EH (cell line): Measurements from ENCODE around the gene TACC3.

Source experiments
- DNase-seq: peaks from one replicate; pipeline ENCODE4 v3.0.0-alpha.2; 2015; ENCODE audit warnings: low read depth

Gene TACC3

GRCh38 chr4:1746919-1747602, 25.7 kb downstream of the TACC3 start:
- DNase-seq = no peak

GRCh38 chr4:1747603-1747967, 26.3 kb downstream of the TACC3 start:
- DNase-seq = no peak

GRCh38 chr4:1748465-1748995, 27.2 kb downstream of the TACC3 start:
- DNase-seq = peak; percentile 71

- no peak for DNase-seq
Observed at GRCh38 chr4:1749370-1749769, 28.0 kb downstream of the TACC3 start.

GRCh38 chr4:1749826-1750225, 28.5 kb downstream of the TACC3 start:
- no peak for DNase-seq

GRCh38 chr4:1750381-1751154, 29.2 kb downstream of the TACC3 start:
- no peak for DNase-seq

GRCh38 chr4:1751155-1751918, 30.0 kb downstream of the TACC3 start:
- no peak for DNase-seq

GRCh38 chr4:1751919-1752283, 30.6 kb downstream of the TACC3 start:
- DNase-seq = no peak

- peak; percentile 17 for DNase-seq
Observed at GRCh38 chr4:1752284-1753041, 31.1 kb downstream of the TACC3 start.

GRCh38 chr4:1753294-1753696, 32.0 kb downstream of the TACC3 start:
- no peak for DNase-seq

- DNase-seq = no peak
Observed at GRCh38 chr4:1753697-1754311, 32.5 kb downstream of the TACC3 start.

- no peak for DNase-seq
Observed at GRCh38 chr4:1754336-1754735, 33.0 kb downstream of the TACC3 start.

GRCh38 chr4:1755297-1755696, 34.0 kb downstream of the TACC3 start:
- DNase-seq = no peak

- no peak for DNase-seq
Observed at GRCh38 chr4:1756079-1756478, 34.8 kb downstream of the TACC3 start.

GRCh38 chr4:1756893-1757779, 35.8 kb downstream of the TACC3 start:
- no peak for DNase-seq

- DNase-seq = no peak
Observed at GRCh38 chr4:1757836-1758235, 36.5 kb downstream of the TACC3 start.

- no peak for DNase-seq
Observed at GRCh38 chr4:1758306-1759121, 37.2 kb downstream of the TACC3 start.

- DNase-seq = no peak
Observed at GRCh38 chr4:1759170-1759817, 38.0 kb downstream of the TACC3 start.

- no peak for DNase-seq
Observed at GRCh38 chr4:1759818-1760223, 38.5 kb downstream of the TACC3 start.
